HG03103 (cell line): Measurements from ENCODE around the gene ATXN3L.

Experiments used
- ATAC-seq: cut with Tn5 transposase; IDR thresholded peaks from one replicate; pipeline ENCODE4 v1.9.1; 2021; ENCODE audit warnings: low read depth; ENCODE audit not compliant: unreplicated experiment

Gene ATXN3L

GRCh38 chrX:13271511-13271910 lies 48.3 kb downstream of the ATXN3L start:
- ATAC-seq, result no peak

- no peak for ATAC-seq
Observed at GRCh38 chrX:13270360-13270759, 49.5 kb downstream of the ATXN3L start.

DNA sequence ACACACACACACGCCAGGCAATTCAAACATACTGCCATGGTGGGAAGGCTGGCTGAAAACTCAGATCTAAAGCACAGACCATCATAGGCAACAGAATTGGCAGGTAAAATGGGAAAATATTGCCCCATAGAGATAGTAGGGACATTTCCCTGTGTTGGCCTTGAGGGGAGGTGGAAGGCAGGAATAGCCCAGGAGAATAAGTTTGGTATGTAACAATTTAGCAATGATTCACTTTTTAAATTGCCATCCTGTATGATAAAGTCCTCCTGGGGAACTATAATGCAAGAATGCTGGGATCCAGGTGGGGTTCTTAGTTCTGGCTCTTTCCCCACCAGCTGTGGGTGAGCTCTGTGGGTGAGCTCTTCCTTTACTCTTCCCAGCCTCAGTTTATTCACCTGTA lies 51.0 kb downstream of the ATXN3L start:
- no peak for ATAC-seq
